SU-DHL-6 (cell line): ENCODE results near the gene BMPR1B.

ENCODE experiments used
- CTCF ChIP-seq: fragments of 200-600 bp; sonication (generic); IDR thresholded peaks from one replicate; pipeline ENCODE4 v1.5.1; 2017; ENCODE audit warnings: antibody characterized with exemption, mild to moderate bottlenecking, low read length, moderate library complexity; ENCODE audit not compliant: insufficient read depth, poor library complexity, severe bottlenecking
- EZH2phosphoT487 ChIP-seq: fragments of 200-600 bp; sonication (generic), shearing (Covaris generic); conservative IDR thresholded peaks from 2 replicates; pipeline ENCODE4 v1.6.1; 2018; ENCODE audit warnings: mild to moderate bottlenecking, antibody characterized with exemption, low read length, moderate library complexity, mixed read lengths

- TF ChIP-seq CTCF (no peak), EZH2phosphoT487 (no peak)
Measured at GRCh38 chr4:95188701-95189370, 431.1 kb downstream of the BMPR1B start.
